Prostate gland (tissue), 2 donors: ENCODE measurements around the gene KIAA0753. TPM values are rescaled to one million over a fixed set of nuclear protein-coding genes. Genes with fewer than 3 reads are reported as not detected.
"Not testable (repeated sequence)": the region's sequence is repeated elsewhere in the genome, so short reads cannot be mapped to it uniquely, and the experiment has no call there.

Source experiments
- DNase-seq: peaks from one replicate; pipeline ENCODE4 v3.0.0-alpha.2; 2019; ENCODE audit warnings: low spot score
- H3K27ac ChIP-seq, 2 donors: fragments of 200-600 bp; sonication (generic); 2 replicates each; pipeline ENCODE4 v1.5.1; 2017 to 2019
- H3K27me3 ChIP-seq: fragments of 200-600 bp; sonication (generic); replicated peaks from 2 replicates; pipeline ENCODE4 v1.5.1; 2019; ENCODE audit not compliant: insufficient read depth
- H3K36me3 ChIP-seq, 2 donors: fragments of 200-600 bp; sonication (generic); 1 replicate in 1 of 2; 2 replicates in 1 of 2; pipeline versions ENCODE4 v1.5.1 to v1.8.1; 2017 to 2019
- H3K4me1 ChIP-seq: fragments of 200-600 bp; sonication (generic); replicated peaks from 2 replicates; pipeline ENCODE4 v1.5.1; 2019
- H3K4me3 ChIP-seq, 2 donors: fragments of 200-600 bp; sonication (generic); 2 replicates each; pipeline ENCODE4 v1.5.1; 2017 to 2019
- H3K9me3 ChIP-seq: fragments of 200-600 bp; sonication (generic); 2 replicates; pipeline ENCODE4 v1.5.1; 2017
- CTCF ChIP-seq, 4 experiments: fragments of 200-600 bp in 2 of 4; fragments of 450-650 bp in 2 of 4; sonication (generic) in 2 of 4; IDR thresholded peaks; 1 replicate in 3 of 4; 2 replicates in 1 of 4; pipeline ENCODE4 v1.5.1; 2016 to 2019; ENCODE audit warnings: antibody characterized with exemption in 4 of 4, mild to moderate bottlenecking in 2 of 4, moderate library complexity in 2 of 4
- POLR2A ChIP-seq: fragments of 450-650 bp; IDR thresholded peaks from one replicate; pipeline ENCODE4 v1.6.1; 2016; ENCODE audit warnings: antibody characterized with exemption, mild to moderate bottlenecking
- POLR2AphosphoS5 ChIP-seq: sonication (generic); formaldehyde crosslinking; IDR thresholded peaks from one replicate; pipeline ENCODE4 v1.6.1; 2017; ENCODE audit warnings: antibody characterized with exemption
- WGBS: methylation state at CpG from one replicate; pipeline ENCODE4 v1.1.5; 2018; 5-methylcytosine and 5-hydroxymethylcytosine counted together
- intact Hi-C: fragments of 100-400 bp; cut with DNase I; formaldehyde crosslinking; loops from one replicate; pipeline ENCODE4 v1.14.2; 2022
- total RNA-seq, 2 donors: library from RNA; depleted of rRNA; stranded (reverse); fragments of >200 nt; gene quantifications; one replicate each; pipeline ENCODE4 v1.1.0, GENCODE V29; 2016

Gene KIAA0753
- total RNA-seq, 2 donors from 2014 or later = 17.2 to 28.3 TPM

- TF ChIP-seq CTCF (IDR thresholded peaks at IDR 0.05) = no peak
- no peak for TF ChIP-seq POLR2A
- no peak for TF ChIP-seq POLR2AphosphoS5
- H3K4me1 ChIP-seq = no peaks in the 10 kb centered on the region
- no peak for DNase-seq
- intact Hi-C loops = no loop called here
- WGBS = 73% methylated on average over 2 of the region's 2 CpGs
- no peaks in the 10 kb centered on the region for H3K36me3 ChIP-seq
- no peak overlapping the region for H3K27ac ChIP-seq
- no peaks in the 10 kb centered on the region for H3K9me3 ChIP-seq
- H3K27me3 ChIP-seq = no peaks in the 10 kb centered on the region
- H3K4me3 ChIP-seq = no peak overlapping the region
Measured at GRCh38 chr17:6661464-6661848, 20.9 kb upstream of the KIAA0753 start.

GRCh38 chr17:6660805-6661463 is 20.4 kb upstream of the KIAA0753 start:
- no peak overlapping the region for H3K4me3 ChIP-seq
- WGBS = 47% methylated on average over 11 of the region's 11 CpGs
- no peaks in the 10 kb centered on the region for H3K9me3 ChIP-seq
- H3K27ac ChIP-seq = no peak overlapping the region
- no peak for DNase-seq
- no peaks in the 10 kb centered on the region for H3K36me3 ChIP-seq
- no peaks in the 10 kb centered on the region for H3K4me1 ChIP-seq
- no peak for TF ChIP-seq POLR2AphosphoS5
- intact Hi-C loops = no loop called here
- H3K27me3 ChIP-seq = no peaks in the 10 kb centered on the region

- no peak for DNase-seq
- Histone ChIP-seq H3K9me3 (no peaks in the 10 kb centered on the region), H3K36me3 (no peaks in the 10 kb centered on the region), H3K4me1 (no peaks in the 10 kb centered on the region), H3K27me3 (peaks cover 2% of the 10 kb centered on the region), H3K4me3 (no peak overlapping the region), H3K27ac (no peak overlapping the region)
- TF ChIP-seq POLR2A (no peak), POLR2AphosphoS5 (no peak), CTCF (IDR thresholded peaks at IDR 0.05) (no peak)
- whole genome bisulfite sequencing = 87% methylated on average over 9 of the region's 9 CpGs
- intact Hi-C loops = no loop called here
Measured at GRCh38 chr17:6660101-6660500, 19.6 kb upstream of the KIAA0753 start.

GRCh38 chr17:6658411-6658810 is 17.9 kb upstream of the KIAA0753 start:
- H3K27me3 ChIP-seq, DNase-seq: not testable (repeated sequence)

GRCh38 chr17:6657633-6658287 is 17.2 kb upstream of the KIAA0753 start:
- Histone ChIP-seq H3K27ac (no peak overlapping the region), H3K9me3 (no peaks in the 10 kb centered on the region), H3K4me1 (peaks cover 5% of the 10 kb centered on the region), H3K27me3 (peaks cover 2% of the 10 kb centered on the region), H3K4me3 (no peak overlapping the region), H3K36me3 (no peaks in the 10 kb centered on the region)
- 77% methylated on average over 18 of the region's 18 CpGs for WGBS
- TF ChIP-seq POLR2A = no peak
- TF ChIP-seq CTCF (IDR thresholded peaks at IDR 0.05) = no peak
- no peak for TF ChIP-seq POLR2AphosphoS5
- intact Hi-C loops = no loop called here
- no peak for DNase-seq

More at GRCh38 chr17:6658411-6658810, 17.9 kb upstream of the KIAA0753 start:
- H3K36me3 ChIP-seq, H3K4me3 ChIP-seq, H3K27ac ChIP-seq, intact Hi-C loops, H3K9me3 ChIP-seq, H3K4me1 ChIP-seq: not testable (repeated sequence)
- WGBS = 92% methylated on average over 5 of the region's 5 CpGs

- WGBS = 5% methylated on average over 48 of the region's 55 CpGs
- H3K36me3 ChIP-seq, intact Hi-C loops, H3K27ac ChIP-seq, H3K9me3 ChIP-seq, DNase-seq, H3K27me3 ChIP-seq: not testable (repeated sequence)
- Histone ChIP-seq H3K4me1 (peaks cover 11% of the 10 kb centered on the region), H3K4me3 (peak overlapping the region in 1 of 2 donors; percentile 13)
Measured at GRCh38 chr17:6656797-6657632, 16.5 kb upstream of the KIAA0753 start.

GRCh38 chr17:6655732-6656361 is 15.3 kb upstream of the KIAA0753 start:
- H3K9me3 ChIP-seq = not testable (repeated sequence)
- WGBS = 1% methylated on average over 26 of the region's 41 CpGs

More at GRCh38 chr17:6655732-6656361, 15.3 kb upstream of the KIAA0753 start:
- H3K27ac ChIP-seq, intact Hi-C loops, DNase-seq, H3K36me3 ChIP-seq, H3K27me3 ChIP-seq: not testable (repeated sequence)
- H3K4me1 ChIP-seq = peaks cover 11% of the 10 kb centered on the region
- H3K4me3 ChIP-seq = peak overlapping the region in 1 of 2 donors; percentile 16
